Smooth muscle cell of the brain vasculature (primary cell): ENCODE measurements around the gene DIP2C.
"Not testable (repeated sequence)": the region's sequence is repeated elsewhere in the genome, so short reads cannot be mapped to it uniquely, and the experiment has no call there.

Experiments
- DNase-seq: peaks from one replicate; pipeline ENCODE4 v3.0.0-alpha.2; 2012; ENCODE audit warnings: low read depth, low spot score

DIP2C gene

DNA sequence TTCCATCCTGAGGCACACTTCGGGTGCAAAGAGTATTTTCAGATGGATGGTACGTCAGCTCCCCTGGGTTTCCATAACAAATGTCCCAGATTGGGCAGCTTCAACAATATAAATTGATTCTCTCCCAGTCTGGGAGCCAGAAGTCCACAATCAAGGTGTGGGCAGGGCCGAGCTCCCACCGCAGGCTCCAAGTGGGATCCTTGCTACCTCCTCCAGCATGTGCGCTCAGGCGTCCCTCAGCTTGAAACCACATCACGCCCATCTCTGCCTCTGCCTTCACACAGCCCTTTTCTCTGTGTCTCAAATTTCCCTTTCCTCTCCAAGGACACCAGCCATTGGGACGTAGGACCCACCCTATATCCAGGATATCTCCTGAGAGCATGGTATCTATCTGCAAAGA is 153.5 kb downstream of the DIP2C start:
- DNase-seq = no peak

DNA sequence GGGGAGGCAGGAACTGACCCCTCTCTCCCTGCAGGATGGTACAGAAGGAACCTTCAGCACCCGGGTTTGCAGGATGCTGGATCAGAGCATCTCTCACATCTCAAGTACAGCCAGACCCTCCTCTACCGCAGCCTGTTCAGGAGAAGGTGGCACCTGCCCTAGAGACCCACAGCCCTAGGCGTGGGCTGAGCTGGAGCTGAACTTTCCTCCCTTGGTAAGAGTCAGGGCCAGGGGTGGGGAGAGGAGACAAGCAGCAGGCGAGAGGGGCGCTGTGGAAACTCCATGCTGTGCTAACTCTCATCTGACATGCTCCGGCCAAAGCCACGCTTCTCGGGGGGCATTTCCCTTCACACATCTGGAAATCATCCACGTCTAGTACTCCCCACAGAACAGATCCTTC is 154.4 kb downstream of the DIP2C start:
- DNase-seq = no peak

DNA sequence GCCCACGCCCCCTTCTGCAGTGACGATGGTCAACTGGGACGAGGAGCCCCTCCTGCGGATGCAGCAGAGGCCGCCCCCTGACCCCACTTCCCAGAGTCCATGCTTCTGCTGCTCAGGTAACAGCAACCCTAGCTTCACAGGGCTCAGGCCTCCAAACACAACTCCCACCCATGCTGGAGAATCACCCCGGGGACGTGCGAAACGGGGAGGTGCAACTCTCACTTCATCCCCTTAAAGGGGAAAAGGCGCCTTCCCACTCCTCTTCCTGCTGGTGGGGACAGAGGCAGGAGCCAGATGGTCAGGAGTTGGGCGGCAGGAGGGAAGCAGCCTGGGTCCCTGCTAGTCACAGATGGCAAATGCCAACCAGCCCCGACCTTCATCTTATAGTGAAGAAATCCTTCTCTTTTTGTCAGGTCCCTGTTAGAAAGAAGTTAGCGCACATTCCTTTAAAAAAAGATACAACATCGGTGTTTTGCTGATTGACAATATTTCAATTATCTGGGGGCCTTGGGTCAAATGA is 155.4 kb downstream of the DIP2C start:
- DNase-seq = no peak

DNA sequence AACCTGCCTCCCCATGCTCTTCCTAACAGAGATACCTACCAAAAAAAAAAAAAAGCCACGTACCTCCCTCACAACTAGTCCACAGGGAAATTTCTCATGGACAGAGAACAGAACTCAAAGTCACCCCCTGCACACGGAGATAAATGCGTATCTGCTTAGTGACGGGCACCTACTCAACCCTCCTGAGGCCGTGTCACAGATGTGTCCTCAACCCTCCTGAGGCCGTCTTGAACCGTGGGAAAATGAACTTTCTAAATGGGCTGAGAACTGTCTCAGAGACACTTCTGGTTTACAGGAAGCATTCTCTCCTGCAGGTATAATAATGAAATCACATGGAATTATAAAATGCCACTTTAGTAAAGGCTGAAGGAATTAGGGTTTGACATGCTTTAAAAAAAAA is 155.9 kb downstream of the DIP2C start:
- DNase-seq = no peak

DNA sequence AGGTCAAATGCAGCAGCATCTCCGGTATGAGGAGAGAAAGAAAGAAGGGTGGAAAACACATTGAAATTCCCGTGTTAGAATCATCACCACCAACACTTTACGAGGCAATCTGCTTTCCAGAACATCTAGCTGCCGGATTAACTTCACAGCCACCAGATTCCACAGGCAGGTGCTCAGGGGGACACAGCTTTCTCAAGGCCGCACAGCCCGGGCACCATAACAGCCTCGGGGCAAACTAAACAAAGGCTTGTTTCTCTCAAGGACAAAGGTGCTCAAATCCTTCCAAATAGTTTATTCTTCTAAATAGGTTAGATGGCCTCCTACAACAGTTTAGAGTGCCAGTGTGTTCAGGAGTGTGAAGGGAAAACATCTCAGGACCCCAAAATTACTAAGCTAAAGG is 156.3 kb downstream of the DIP2C start:
- DNase-seq = no peak

DNA sequence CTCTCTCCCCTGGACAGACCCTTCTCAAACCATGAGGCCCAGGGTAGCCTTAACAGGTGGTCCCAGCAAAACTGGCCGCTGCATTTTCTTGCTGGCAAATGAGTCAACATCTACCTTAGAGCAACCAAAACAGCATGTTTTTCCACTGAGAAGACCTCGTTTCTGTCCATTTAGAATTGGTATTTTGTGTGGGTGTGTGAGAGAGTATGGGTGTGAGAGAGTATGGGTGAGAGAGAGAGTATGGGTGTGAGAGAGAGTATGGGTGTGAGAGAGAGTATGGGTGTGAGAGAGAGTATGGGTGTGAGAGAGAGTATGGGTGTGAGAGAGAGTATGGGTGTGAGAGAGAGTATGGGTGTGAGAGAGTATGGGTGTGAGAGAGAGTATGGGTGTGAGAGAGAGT is 157.1 kb downstream of the DIP2C start:
- not testable (repeated sequence) for DNase-seq

DNA sequence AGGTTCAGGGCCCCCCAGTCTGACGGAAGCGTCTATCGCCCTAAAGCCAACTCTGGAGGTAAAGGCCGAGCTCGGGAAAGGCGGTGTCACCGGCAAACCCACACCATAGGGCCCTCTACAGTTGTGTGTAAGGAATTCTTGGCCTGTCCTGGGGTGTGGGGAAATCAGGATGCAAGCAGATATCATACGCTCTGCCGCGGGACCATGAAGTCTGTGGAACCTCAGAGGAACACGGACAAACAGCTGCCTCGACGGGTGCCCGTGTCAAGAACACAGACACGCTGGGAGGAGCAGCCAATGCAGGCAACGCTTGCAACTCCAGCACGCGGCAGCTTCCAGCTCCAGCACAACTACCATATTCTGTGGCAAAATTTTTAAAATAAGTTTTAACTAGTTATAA is 157.9 kb downstream of the DIP2C start:
- no peak for DNase-seq

DNA sequence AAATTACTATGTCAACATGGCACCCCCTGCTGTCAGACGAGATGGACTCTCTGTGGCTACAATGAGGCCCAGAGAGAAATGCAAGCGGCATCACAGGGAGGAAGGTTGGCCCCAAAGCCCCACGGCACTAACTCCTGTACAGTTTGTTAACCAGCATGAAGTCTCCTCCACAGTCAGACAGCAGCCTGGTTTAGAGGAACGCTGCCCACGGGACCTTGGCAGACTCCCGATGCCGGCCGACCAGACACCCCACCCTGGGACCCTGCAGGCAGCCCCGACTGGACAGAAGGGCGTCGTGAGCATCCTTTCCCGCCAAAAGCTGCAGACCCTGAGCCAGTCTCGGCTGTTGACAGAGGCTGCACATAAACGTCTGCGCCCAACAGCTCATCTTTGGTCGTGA is 158.8 kb downstream of the DIP2C start:
- no peak for DNase-seq

DNA sequence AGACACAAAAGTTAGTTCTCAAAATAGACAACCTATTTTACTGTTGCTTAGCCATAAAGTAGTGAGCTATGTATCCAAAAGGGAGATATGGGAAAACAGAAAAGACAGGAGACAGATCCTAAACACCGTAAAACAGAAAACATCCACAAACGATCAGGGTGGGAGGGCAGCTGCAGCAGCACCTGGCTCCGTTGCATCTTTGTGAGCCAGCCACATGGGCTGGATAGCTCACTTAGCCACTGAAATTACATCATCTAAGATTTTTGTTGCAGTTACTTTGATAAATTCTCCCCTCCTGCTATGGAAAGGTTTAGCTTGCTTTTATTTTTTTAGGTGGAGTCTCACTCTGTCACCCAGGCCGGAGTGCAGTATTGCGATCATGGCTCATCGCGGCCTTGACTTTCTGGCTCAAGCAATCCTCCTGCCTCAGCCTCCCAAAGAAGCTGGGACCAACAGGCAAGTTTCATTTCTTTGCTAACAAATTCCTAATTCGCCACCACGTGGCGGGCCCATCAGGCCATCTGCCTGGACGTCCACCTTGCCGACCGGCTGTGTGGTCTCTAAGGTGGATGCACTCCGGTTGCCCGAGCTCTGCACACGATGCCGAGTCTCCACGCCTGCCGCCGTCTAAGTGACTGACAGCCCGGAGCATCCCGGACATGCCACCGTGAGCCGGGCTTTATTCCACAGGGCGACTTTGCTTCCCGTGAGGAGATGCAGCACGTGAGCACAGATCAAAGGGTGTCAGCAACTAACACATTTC is 159.8 kb downstream of the DIP2C start:
- DNase-seq = no peak

DNA sequence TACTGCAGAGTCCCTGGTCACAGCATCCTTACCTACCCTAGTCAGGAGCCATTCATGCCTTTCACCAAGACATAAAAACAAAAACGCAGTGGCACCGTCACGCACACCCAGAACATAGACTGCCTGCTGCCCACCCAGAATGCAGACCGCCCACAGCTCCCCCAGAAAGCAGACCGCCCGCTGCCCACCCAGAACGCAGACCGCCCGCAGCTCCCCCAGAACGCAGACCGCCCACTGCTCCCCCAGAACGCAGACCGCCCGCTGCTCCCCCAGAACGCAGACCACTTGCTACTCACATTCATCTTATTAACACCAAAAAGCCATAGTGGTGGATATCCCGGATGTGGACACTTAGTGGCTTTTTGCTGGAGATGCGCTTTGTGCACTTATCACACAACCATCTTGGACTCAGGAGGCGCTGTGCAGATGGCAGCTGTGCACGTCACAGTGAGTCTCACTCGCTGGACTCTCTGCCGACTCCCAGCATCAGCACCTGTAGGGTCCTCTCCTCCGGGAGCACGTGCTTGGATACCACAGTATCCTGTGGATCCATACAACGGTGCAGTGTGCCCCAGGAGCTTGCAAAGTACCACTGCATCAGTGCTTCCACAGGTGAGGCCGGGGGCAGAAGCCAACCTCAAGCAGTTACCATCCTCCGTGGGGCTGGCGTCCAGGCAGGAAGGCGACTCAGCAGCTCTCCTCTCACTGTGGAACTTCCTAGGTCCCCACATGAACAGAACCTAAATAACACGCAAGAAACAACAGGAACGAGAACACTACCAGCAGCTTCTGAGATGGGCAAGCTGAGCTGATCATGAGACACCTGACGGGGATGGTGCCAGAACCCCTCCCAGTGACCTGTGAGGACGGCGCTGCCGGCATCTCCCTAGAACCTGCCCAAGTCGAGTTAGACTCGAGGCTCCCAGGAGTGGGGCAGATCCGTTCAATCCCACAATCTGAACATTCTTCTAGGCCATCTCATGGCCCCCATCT is 161.0 kb downstream of the DIP2C start:
- no peak for DNase-seq

DNA sequence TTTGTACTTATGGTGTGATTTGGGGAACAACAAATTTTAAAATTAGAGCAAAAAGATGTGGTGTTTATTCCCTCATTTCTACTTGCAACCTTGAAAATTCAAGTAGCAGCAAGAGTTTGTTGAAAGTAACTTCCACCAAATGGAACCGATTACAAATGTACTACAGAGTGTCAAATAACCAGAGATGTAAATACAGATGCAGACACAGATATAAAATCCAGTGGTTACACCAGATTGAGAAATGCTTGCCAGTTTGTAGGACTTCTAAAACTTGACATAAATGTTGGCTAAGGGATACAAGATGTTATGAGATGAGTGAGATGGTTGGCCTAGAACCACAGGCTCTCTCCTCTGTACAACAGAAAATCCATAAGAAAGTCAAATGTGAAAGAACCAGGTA is 162.1 kb downstream of the DIP2C start:
- DNase-seq = no peak

DNA sequence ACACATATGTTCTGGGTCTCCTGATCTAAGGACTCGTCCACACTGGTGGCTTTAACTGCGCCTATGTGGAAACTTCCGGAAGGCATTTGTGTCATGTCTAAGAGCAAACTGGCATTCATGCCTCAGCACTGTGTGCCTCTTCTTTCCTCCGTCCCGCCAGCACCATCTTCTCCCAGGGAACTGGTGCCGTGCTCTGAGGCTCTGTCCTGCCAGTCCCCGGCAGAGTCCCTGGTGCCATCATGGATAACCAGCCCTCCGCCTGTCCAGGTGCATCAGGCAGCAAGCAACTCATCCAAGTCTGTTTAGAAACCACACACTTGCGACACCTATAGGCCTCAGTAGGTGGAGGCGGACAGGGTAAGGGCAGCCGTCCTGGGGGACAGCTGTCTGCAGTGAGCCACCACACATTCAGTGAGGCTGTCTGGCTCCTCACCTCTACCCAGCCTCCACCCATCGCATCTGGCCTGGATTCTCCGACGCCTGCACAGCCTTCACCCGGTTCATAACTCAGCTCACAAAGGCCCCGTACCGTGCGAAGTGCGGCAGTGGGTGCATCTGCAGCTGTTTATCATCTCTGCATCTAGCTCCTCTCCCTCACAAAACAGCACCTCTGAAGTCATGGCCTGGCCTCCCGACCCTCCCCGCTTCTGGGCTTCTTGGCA is 162.7 kb downstream of the DIP2C start:
- no peak for DNase-seq

DNA sequence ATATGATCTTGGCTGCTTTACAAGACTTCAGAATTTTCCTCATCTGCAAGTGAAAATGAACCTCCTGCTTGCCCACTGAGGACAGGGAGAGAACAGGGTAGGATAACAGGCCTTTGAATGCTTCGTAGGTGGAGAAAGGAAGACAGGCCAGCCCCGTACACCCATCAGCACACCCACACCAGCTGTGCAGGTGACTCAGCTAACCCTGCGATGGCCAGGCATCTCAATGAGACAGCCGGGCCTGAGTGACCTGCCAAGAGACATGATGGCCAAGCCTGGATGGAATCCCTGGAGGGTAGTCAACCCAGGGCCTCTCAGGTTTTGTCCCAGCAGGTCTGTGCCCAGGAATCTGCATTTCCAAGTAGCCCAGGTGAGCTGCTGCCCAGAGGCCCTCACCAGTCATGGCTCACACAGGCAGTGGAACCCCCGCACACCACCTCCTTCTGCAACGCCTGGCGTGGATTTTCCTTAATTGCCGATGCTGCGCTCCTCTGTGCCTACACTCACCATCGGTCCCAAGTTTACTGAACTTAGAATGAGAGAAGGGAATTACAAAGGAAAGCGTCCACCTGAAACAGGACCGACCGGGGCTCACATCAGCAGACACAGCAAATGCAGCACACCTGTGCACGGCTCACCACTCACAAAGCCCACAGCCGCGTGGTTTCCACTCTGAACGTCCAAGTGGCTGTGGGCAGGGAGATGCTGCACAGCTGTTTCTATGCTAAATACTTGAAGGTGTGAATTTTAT is 163.7 kb downstream of the DIP2C start:
- no peak for DNase-seq

DNA sequence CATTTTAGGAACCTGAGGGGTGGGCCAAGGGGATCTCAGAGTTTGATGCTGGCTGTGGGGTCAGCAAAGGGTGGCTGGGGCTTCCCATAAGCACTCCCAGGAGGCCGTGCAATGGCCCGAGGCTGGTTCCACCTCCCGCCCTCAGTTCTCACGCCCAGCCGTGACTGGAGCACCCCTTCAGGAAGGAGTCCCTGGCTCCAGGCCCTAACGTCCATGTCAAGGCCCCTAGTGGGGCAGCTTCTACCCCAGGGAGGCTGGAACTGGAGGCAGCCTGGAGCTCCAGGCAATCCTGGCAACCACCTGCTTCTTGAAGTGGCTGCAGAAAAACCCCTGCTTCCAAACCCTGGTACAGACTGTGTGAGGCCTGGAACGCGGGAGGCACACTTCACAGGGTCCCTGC is 165.5 kb downstream of the DIP2C start:
- DNase-seq = no peak

DNA sequence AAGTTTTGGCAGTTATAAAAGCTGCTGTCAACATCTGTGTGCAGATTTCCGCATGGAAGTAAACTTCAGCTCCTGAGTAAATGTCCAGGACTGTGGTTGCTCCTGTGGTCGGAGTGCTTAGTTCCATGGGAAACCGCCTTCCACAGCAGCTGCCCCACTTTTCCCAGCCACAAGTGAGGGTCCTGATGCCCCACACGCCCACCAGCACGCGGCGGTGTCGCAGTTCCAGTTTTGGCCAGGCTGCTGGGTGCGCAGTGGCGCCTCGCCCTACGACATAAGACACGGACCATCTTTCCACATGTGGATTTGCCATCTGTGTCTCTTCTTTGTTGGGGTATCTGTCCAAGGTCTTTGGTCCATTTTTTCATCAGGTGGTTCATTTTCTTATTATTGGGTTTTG is 167.1 kb downstream of the DIP2C start:
- no peak for DNase-seq

DNA sequence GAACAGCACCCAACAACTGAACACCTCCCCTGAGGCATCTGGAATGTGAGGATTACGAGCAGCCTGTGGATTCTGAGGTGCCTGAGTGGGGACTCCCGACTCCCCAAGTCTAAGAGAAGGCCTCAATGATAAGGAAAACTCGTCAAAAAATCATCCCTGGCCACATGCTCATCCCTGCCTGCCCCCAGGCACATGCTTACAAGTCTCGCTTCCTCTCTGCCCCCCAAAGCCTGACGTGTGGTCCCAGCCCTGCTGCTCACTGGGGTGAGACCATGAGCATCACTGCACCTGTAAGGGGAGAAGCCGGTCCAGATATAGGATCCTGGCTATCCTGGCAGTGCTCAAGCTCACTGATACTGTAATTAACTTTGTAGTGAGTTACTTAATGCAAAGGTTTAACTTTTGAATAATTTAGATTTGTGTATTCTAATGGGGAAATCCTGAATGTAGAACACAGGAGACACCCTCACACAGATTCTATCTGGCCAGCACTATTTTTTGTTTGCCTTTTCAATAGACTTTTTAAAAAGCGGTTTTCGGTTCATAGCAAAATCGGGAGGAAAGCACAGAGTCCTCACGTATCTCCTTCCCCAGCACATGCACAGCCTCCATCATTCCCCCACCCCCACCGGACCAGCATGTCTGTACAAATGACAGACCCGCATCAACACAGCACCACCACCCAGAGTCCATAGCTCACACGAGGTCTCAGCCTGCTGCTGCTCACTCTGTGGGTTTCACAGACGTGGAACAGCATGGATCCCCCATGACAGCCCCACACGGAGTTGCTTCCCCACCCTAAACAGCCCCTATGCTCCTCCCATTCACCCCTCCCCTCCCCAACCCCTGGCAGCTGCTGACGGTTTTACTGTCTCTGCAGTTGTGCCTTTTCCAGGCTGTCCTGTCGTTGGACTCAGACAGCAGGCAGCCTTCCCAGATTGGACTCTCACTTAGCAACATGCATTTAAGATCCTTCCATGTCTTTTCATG is 167.9 kb downstream of the DIP2C start:
- no peak for DNase-seq

DNA sequence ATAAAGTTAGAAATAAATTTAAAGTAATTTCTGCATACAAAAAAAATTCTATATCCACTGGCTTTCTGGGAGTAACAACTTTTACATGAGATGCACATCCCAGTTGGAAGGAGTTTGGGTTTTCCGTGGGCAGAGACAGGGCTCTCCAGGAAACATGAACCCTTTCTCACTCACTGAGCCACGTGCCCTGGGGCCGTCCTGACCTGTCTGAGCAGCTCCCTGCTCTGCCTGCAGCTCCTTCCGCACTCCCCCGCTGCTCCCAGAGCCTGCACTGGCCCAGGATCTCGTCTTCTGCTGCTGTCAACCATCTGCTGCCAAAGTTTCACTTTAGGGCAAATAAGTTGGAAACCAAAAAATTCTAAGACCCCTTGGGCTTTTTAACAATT is 169.1 kb downstream of the DIP2C start:
- no peak for DNase-seq

DNA sequence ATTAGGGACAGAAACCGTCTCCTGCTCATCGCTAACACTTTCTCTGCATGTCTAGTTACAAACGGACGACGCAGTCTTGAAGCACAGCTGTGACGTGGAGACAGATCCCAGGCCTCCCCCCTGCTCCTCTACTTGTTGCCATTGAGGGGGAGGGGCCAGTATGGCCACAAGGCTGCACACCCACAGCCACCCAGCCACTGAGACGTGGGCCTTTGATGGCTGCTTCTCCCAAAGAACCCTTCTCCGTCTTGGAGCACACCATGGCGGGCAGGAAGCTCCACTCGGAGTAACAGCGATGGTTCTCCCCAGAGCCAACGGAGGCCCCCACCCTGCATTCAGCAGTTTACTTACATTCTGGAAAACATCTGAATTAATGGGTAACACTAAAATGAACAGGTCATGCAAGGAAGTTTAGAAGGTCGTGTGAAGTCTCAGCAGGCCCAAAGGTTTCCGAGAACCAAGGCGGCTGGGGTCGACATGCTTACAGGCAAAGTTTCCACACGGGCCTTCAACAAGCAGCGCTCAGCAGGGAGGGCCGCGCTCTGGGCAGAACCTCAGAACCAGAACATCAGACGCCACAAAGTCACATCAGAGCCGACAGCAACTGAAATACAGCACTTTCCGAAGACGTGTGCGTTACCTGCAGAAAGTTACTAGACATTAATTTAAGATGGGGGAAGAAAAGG is 169.6 kb downstream of the DIP2C start:
- DNase-seq = no peak

DNA sequence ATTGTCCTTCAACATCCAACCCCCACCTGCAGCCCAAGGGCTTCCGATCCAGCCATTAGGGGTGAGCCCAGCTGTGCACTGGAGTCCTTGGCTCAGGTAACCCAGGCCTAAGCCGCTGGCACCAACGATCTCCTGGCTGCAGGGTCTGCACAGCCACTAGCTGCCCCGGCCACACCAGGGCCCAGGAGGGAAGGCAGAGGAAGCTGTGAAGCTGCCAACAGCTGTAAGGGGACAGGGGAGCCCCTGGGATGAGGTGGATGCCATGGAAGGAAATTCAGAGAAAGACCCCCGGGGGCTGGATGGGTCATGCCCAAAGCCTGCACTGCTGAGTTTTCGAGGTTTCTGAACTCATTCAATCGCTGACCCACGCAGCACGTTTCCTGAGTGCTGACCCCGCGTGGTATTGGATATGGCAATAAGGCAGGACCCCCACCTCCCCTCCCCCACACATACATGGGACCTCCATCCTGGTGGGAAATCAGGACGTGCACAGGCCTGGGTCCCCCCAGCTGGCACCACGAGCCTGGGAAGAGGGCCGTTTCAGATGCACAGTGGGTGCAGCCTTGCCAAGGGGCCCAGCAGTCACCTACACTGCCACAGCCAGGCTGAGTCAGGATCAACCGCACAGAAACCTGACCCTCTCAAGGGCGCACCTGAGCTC is 170.3 kb downstream of the DIP2C start:
- DNase-seq = no peak
